ENCODE measurements around the gene BCO2.
"Not testable (repeated sequence)": the region's sequence is repeated elsewhere in the genome, so short reads cannot be mapped to it uniquely, and the experiment has no call there.

Gene BCO2

GRCh38 chr11:112160091-112160848, 15.0 kb upstream of the BCO2 start:
- no peak for TF ChIP-seq CTCF (IDR thresholded peaks at IDR 0.05; ENCODE audit: borderline replicate concordance, control extremely low read depth, extremely low read depth, insufficient read depth, missing control alignments)
- no peak for DNase-seq (ENCODE audit: low spot score)
- in situ Hi-C loops (cut with MboI; ENCODE audit: low sequenced_read_pairs, unreplicated experiment), result no loop called here

GRCh38 chr11:112161012-112161411, 14.3 kb upstream of the BCO2 start:
- no peak for TF ChIP-seq CTCF (IDR thresholded peaks at IDR 0.05; ENCODE audit: borderline replicate concordance, control extremely low read depth, extremely low read depth, insufficient read depth, missing control alignments)
- DNase-seq (ENCODE audit: low spot score), result no peak
- in situ Hi-C loops (cut with MboI; ENCODE audit: low sequenced_read_pairs, unreplicated experiment), result no loop called here

GRCh38 chr11:112162200-112162599, 13.1 kb upstream of the BCO2 start:
- in situ Hi-C loops (cut with MboI; ENCODE audit: low sequenced_read_pairs, unreplicated experiment), result not testable (repeated sequence)

GRCh38 chr11:112162761-112163546, 12.4 kb upstream of the BCO2 start:
- TF ChIP-seq CTCF (IDR thresholded peaks at IDR 0.05; ENCODE audit: borderline replicate concordance, control extremely low read depth, extremely low read depth, insufficient read depth, missing control alignments), result no peak
- in situ Hi-C loops (cut with MboI; ENCODE audit: low sequenced_read_pairs, unreplicated experiment), result no loop called here
- no peak for DNase-seq (ENCODE audit: low spot score)

More at GRCh38 chr11:112162200-112162599, 13.1 kb upstream of the BCO2 start:
- not testable (repeated sequence) for DNase-seq (ENCODE audit: low spot score)

- TF ChIP-seq CTCF (IDR thresholded peaks at IDR 0.05; ENCODE audit: borderline replicate concordance, control extremely low read depth, extremely low read depth, insufficient read depth, missing control alignments), result no peak
- in situ Hi-C loops (cut with MboI; ENCODE audit: low sequenced_read_pairs, unreplicated experiment), result no loop called here
- no peak for DNase-seq (ENCODE audit: low spot score)
Observed at GRCh38 chr11:112163875-112164685, 11.2 kb upstream of the BCO2 start, which contains the start of gene IL18. IL18 (minus strand) TSS chr11:112164094; CDS start chr11:112155053, 9,041 bp downstream.

GRCh38 chr11:112165049-112165448, 10.3 kb upstream of the BCO2 start:
- no peak for DNase-seq (ENCODE audit: low spot score)
- in situ Hi-C loops (cut with MboI; ENCODE audit: low sequenced_read_pairs, unreplicated experiment), result no loop called here
- TF ChIP-seq CTCF (IDR thresholded peaks at IDR 0.05; ENCODE audit: borderline replicate concordance, control extremely low read depth, extremely low read depth, insufficient read depth, missing control alignments), result no peak

Data from GM13976 (cell line).